GM18870 (cell line): Measurements from ENCODE around the gene RAB28.

Experiments
- ATAC-seq: cut with Tn5 transposase; IDR thresholded peaks from one replicate; pipeline ENCODE4 v1.9.1; 2021; ENCODE audit warnings: moderate library complexity; ENCODE audit not compliant: unreplicated experiment

The RAB28 gene

GRCh38 chr4:13484122-13484748, at the start of gene RAB28:
TSS of gene RAB28 (minus strand) at chr4:13484340.
- peak; percentile 90 for ATAC-seq

- no peak for ATAC-seq
Measured at GRCh38 chr4:13531625-13531998, 47.5 kb upstream of the RAB28 start.

- no peak for ATAC-seq
Measured at GRCh38 chr4:13530823-13531624, 46.9 kb upstream of the RAB28 start.

GRCh38 chr4:13529128-13529919, 45.2 kb upstream of the RAB28 start:
- no peak for ATAC-seq

GRCh38 chr4:13528821-13529127, 44.6 kb upstream of the RAB28 start:
- ATAC-seq, result no peak

GRCh38 chr4:13527981-13528820, 44.1 kb upstream of the RAB28 start:
- ATAC-seq, result peak; percentile 91

GRCh38 chr4:13527192-13527980, 43.2 kb upstream of the RAB28 start:
- ATAC-seq, result no peak

- no peak for ATAC-seq
Measured at GRCh38 chr4:13526658-13527057, 42.5 kb upstream of the RAB28 start.

- no peak for ATAC-seq
Measured at GRCh38 chr4:13525606-13526281, 41.6 kb upstream of the RAB28 start.

- ATAC-seq, result no peak
Measured at GRCh38 chr4:13524504-13525243, 40.5 kb upstream of the RAB28 start.

GRCh38 chr4:13523591-13524503, 39.7 kb upstream of the RAB28 start:
- ATAC-seq, result no peak

- no peak for ATAC-seq
Measured at GRCh38 chr4:13523105-13523477, 39.0 kb upstream of the RAB28 start.

GRCh38 chr4:13522282-13523104, 38.4 kb upstream of the RAB28 start:
- no peak for ATAC-seq

GRCh38 chr4:13521047-13521446, 36.9 kb upstream of the RAB28 start:
- no peak for ATAC-seq

- no peak for ATAC-seq
Measured at GRCh38 chr4:13516315-13516860, 32.2 kb upstream of the RAB28 start.

GRCh38 chr4:13515268-13515667, 31.1 kb upstream of the RAB28 start:
- ATAC-seq, result no peak

- no peak for ATAC-seq
Measured at GRCh38 chr4:13514722-13515121, 30.6 kb upstream of the RAB28 start.
